Type B pancreatic cell (in vitro differentiated cells): ENCODE results near the gene ATG7. TPM values are rescaled to one million over a fixed set of nuclear protein-coding genes. Genes with fewer than 3 reads are reported as not detected.
A peak's percentile ranks its signal among the peaks of the same experiment; 100 is the strongest.

ENCODE experiments used
- DNase-seq: peaks from one replicate; pipeline ENCODE4 v3.0.0; 2021; ENCODE audit warnings: mixed read lengths; ENCODE audit not compliant: unreplicated experiment; ENCODE audit errors: extremely low spot score
- H3K27ac Mint-ChIP-seq: 2 replicates; pipeline ENCODE4 v1.8.0; 2021; ENCODE audit warnings: mild to moderate bottlenecking, mixed read lengths
- H3K27me3 Mint-ChIP-seq: 2 replicates; pipeline ENCODE4 v1.8.0; 2021; ENCODE audit warnings: mixed read lengths
- H3K36me3 Mint-ChIP-seq: 2 replicates; pipeline ENCODE4 v1.8.0; 2021; ENCODE audit warnings: mixed read lengths
- H3K4me1 Mint-ChIP-seq: one replicate; pipeline ENCODE4 v1.8.0; 2021; ENCODE audit warnings: mixed read lengths; ENCODE audit not compliant: unreplicated experiment
- H3K4me3 Mint-ChIP-seq: 2 replicates; pipeline ENCODE4 v1.8.0; 2021; ENCODE audit warnings: mild to moderate bottlenecking, mixed read lengths
- H3K9me3 Mint-ChIP-seq: 2 replicates; pipeline ENCODE4 v1.8.0; 2021; ENCODE audit warnings: mixed read lengths
- CTCF ChIP-seq: fragments of 200-600 bp; sonication (generic); conservative IDR thresholded peaks from 2 replicates; pipeline ENCODE4 v1.5.0; 2021; ENCODE audit warnings: antibody characterized with exemption, mild to moderate bottlenecking
- total RNA-seq: library from RNA; stranded (reverse); gene quantifications from 2 replicates; pipeline ENCODE4 v1.2.1, GENCODE V29; 2021; ENCODE audit warnings: low replicate concordance

Gene ATG7
- total RNA-seq, 1 donor from 2014 or later = 32.4 TPM

GRCh38 chr3:11282250-11283138 is 10.3 kb downstream of the ATG7 start:
- Mint-ChIP-seq H3K27ac (no peak overlapping the region), H3K36me3 (peaks cover 4% of the 10 kb centered on the region), H3K4me3 (peak overlapping the region; percentile 35), H3K9me3 (no peaks in the 10 kb centered on the region), H3K27me3 (no peaks in the 10 kb centered on the region), H3K4me1 (peaks cover 13% of the 10 kb centered on the region)
- TF ChIP-seq CTCF = no peak
- no peak for DNase-seq

DNA sequence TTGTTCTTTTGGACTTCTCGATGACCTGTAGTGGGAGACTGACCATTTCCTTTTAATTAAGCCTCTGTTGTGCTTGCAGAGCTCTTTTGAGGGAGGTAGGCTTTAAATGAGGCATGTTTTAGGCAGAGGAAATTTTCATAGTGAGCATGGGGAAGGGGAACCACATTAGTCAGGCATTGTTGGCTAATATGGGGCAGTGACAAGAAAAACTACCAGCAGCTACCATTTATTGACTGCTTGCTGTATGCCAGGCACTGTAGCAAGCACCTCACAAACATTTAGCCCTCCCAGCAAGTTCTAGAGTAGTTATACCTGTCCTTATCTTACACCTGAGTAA is 10.9 kb downstream of the ATG7 start:
- H3K4me3 Mint-ChIP-seq = peak overlapping the region; percentile 35
- no peak for DNase-seq
- H3K27ac Mint-ChIP-seq = no peak overlapping the region
- no peak for TF ChIP-seq CTCF
- no peaks in the 10 kb centered on the region for H3K27me3 Mint-ChIP-seq
- peaks cover 4% of the 10 kb centered on the region for H3K36me3 Mint-ChIP-seq
- peaks cover 16% of the 10 kb centered on the region for H3K4me1 Mint-ChIP-seq
- H3K9me3 Mint-ChIP-seq = no peaks in the 10 kb centered on the region

- Mint-ChIP-seq H3K27ac (no peak overlapping the region), H3K4me3 (no peak overlapping the region), H3K4me1 (peaks cover 22% of the 10 kb centered on the region), H3K9me3 (no peaks in the 10 kb centered on the region), H3K36me3 (peaks cover 4% of the 10 kb centered on the region), H3K27me3 (no peaks in the 10 kb centered on the region)
- DNase-seq = no peak
- TF ChIP-seq CTCF = no peak
Observed at GRCh38 chr3:11284011-11284410, 11.8 kb downstream of the ATG7 start.

- no peak overlapping the region for H3K4me3 Mint-ChIP-seq
- H3K9me3 Mint-ChIP-seq = no peaks in the 10 kb centered on the region
- no peaks in the 10 kb centered on the region for H3K27me3 Mint-ChIP-seq
- DNase-seq = no peak
- H3K4me1 Mint-ChIP-seq = peaks cover 26% of the 10 kb centered on the region
- TF ChIP-seq CTCF = no peak
- no peak overlapping the region for H3K27ac Mint-ChIP-seq
- H3K36me3 Mint-ChIP-seq = peaks cover 4% of the 10 kb centered on the region
Observed at GRCh38 chr3:11285471-11285870, 13.3 kb downstream of the ATG7 start.

GRCh38 chr3:11287404-11287803 is 15.2 kb downstream of the ATG7 start:
- Mint-ChIP-seq H3K36me3 (peaks cover 8% of the 10 kb centered on the region), H3K9me3 (no peaks in the 10 kb centered on the region), H3K27me3 (no peaks in the 10 kb centered on the region), H3K4me1 (peaks cover 20% of the 10 kb centered on the region), H3K4me3 (peak overlapping the region; percentile 14), H3K27ac (peak overlapping the region; percentile 39)
- DNase-seq = no peak
- no peak for TF ChIP-seq CTCF
